DOHH2 (cell line): ENCODE results near the gene SETD9.

ENCODE experiments used
- CTCF ChIP-seq: fragments of 200-600 bp; sonication (generic); IDR thresholded peaks from one replicate; pipeline ENCODE4 v1.5.1; 2014; ENCODE audit warnings: antibody characterized with exemption, mild to moderate bottlenecking, low read depth, low read length; ENCODE audit not compliant: poor library complexity, severe bottlenecking
- EZH2phosphoT487 ChIP-seq: fragments of 200-600 bp; sonication (generic); IDR thresholded peaks from 2 replicates; pipeline ENCODE4 v1.6.1; 2017; ENCODE audit warnings: borderline replicate concordance, mild to moderate bottlenecking, antibody characterized with exemption, low read length, moderate library complexity, mixed read lengths

- no peak for TF ChIP-seq CTCF
- no peak for TF ChIP-seq EZH2phosphoT487
Measured at GRCh38 chr5:56922922-56923321, 13.5 kb downstream of the SETD9 start.
